GM18873 (cell line): ENCODE results near the gene PODXL2.
"Not testable (repeated sequence)": the region's sequence is repeated elsewhere in the genome, so short reads cannot be mapped to it uniquely, and the experiment has no call there.

Source experiments
- ATAC-seq: cut with Tn5 transposase; IDR thresholded peaks from one replicate; pipeline ENCODE4 v1.9.1; 2021; ENCODE audit warnings: mild to moderate bottlenecking, moderate library complexity, moderate number of reproducible peaks; ENCODE audit not compliant: unreplicated experiment, low FRiP score

PODXL2 gene

GRCh38 chr3:127700406-127700805 lies 71.4 kb downstream of the PODXL2 start:
- ATAC-seq: no peak

DNA sequence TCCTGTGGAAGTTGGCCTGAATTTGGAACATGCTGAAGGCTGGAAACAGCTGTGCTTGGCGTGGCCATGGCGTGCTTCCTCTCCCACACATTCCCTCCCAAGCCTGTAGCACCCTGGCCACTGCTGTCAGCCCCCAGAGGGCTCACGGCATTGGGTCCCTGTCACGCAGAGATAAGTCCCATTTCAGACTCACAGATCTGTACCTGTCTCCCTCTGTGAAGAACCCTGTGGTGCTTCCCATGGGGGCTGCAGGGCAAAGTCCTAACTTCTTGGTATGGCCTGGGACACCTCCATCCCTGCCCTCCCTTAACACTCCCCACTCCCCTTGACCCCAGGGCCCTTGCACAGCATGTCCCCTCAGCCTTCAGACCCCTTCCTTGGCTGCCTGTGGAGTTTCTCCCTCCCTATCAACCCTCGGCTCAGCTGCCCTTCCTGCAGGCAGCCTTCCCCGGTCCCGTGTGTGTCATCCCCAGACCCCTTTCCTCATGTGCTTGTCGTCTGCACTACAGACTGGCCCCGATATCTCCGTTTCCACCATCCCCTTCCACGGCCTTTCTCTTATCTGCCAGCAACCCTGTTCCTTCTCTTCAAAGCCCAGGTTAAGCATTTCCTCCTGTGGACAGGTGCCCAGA lies 72.4 kb downstream of the PODXL2 start:
- no peak for ATAC-seq

DNA sequence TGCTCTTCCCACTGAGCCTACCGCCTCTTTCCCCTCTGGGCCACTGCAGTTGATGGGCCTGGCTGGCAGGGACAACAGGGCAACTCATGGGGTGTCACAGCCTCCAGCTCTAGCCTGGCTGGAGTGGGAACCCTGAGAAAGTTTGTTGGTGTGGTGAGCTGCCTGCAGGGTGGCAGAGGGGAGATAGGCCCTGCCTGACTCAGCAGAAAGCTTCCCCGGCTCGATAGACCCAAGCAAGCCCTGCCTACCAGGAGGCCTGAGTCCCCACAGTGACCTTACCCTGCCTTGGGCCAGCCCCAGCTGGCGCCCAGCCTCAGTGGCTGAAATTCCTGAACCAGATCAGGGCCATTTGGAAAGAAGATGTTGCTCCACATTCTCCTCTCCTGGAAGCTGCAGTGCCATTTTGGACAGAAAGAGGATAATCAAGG lies 73.2 kb downstream of the PODXL2 start:
- ATAC-seq: no peak

- not testable (repeated sequence) for ATAC-seq
Observed at GRCh38 chr3:127704840-127705239, 75.9 kb downstream of the PODXL2 start.

DNA sequence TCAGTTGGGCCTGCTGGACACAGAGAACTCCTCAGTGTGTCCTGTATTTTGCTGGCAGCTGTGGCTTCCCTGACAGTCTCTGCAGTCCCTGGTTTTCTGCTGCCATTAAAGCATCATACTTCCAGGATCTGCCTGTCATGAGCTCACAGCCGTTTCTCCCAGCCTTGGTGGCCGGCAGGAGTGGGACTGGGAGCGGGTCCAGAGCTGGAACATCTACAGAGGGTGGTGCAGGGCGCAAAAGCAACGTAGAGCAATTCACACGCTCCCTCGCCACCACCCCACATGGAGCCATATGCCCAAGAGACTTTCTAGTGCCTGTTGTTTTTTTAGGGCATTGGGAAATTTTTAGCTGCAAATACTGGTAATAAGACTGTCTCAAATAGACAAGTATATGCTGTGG lies 77.3 kb downstream of the PODXL2 start:
- ATAC-seq: no peak

DNA sequence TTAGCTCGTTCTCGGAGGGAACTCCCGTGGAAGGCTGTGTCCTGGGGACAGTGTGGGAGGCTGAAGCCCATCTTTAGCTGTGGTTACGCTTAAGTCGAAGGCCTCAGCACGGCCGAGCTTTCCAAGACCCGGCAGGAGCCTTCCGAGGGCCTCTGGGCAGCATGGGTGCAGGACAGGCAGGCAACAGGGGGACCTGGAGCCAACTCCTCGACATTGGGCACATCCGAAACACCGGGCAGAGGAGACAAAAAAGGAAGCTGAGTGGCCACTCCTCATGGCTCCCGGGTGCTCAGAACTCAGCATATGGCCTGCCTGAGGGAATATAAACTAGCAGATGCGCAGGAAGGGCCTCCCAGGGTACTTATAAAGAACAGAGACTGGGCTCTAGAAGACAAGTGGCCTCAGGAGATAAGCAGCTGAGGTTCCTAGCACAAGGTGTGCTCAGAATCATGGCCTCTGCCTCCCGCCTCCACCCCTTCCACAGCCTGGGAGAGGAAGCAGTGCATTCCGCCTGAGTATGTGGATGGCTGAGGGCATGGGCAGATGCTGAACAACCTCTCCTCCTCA lies 77.9 kb downstream of the PODXL2 start:
- ATAC-seq: no peak

GRCh38 chr3:127707851-127708411 lies 78.9 kb downstream of the PODXL2 start:
- no peak for ATAC-seq

GRCh38 chr3:127708837-127709236 lies 79.9 kb downstream of the PODXL2 start:
- no peak for ATAC-seq

DNA sequence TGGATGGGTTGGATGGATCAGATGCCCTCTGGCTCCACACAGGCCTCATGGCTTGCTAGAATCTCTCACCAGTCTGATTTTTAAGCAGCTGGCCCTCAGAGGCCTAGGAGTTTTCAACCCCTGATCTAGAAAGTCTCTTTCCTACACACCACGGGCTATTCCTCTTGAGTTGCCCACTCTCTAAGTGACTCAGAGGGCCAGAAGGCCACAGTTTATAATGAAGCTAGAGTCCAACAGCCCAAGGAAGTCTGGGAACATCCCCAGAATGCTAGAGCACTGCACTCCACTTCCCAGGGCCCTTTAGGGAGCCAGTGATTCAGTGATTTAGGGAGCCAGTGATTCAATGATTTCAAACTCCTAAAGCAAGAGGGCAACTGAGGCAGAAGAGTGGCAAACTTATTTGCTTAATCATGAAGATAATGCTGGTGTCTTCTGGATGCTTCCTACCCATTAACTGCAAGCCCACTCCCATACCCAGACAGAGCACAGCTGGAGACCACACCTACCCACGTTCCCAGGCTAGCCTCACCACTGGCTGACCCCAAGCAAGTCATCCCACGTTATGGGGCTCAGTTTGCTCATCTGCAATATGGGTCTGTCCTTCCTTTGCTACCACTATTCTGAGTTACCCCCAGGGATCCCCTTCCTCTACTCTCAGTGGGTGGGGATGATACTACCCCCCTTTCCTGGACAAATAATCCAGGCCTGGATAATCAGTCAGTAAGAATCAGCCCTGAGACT lies 80.5 kb downstream of the PODXL2 start:
- ATAC-seq: no peak

DNA sequence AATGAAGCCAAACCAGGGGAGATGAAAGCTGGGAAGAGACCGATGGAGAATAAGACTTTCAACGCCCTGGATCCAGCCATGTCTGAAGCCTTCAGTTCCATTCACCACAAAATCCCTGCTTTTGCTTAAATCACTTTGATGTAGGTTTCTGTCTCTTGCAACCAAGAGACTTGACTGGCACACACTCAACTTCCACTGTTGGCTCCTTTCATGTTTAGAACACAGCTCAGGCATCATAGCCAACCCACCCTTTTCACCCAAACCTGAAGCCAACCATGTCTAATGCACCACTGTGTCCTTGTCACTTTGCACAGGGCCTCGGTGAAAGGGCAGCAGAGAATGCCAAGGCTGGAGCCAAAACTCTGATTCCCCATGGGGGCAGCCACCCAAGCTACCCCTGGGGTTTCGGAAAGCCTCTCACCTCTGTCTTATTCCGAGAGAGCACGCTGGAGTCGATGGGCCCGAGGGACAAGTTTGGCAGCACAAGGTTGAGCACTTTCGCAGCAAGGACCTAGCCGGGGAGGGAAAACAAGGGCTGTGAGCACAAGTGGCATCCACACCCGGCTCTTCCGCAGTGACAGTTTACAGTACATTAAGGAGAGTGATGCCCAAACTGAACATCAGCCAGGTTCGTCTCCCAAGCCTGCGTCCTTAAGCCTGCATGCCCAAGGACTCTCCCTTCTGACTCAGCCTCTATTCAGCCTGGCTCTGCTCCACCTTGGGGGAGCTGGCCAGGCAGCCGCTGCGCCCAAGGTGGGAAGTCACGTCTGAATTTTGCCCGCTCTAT lies 81.4 kb downstream of the PODXL2 start:
- ATAC-seq: no peak

DNA sequence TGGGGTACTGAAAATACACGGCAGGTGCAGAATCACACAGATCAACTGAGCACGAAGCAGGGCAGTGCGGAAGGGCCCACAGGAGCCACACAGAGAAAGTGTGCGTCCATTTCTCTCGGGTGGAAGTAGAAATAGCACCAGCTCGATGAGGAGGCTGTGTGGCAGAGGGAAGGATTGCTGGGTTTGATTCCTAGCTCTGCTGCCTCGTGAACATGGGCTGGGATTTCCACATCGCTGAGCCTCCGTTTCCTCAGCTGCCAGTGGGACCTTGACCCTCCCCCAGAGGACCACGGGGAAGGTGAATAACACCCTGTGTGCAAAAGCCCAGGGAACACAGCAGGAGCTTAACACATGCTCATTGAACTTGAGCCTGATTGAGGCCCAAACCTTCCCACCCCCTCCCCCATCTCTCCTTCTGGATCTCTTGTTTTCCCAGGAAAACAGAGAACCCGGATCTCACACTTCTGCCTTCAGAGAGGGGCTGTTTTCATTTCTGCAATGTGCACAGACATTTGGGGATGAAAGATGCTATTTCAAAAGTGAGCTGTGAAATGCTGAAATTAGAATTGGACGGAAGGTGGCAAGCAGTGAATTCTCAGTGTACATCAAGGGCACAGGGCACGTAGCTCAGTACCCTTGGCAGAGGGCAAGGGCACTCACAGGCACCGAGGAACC lies 82.2 kb downstream of the PODXL2 start:
- no peak for ATAC-seq

DNA sequence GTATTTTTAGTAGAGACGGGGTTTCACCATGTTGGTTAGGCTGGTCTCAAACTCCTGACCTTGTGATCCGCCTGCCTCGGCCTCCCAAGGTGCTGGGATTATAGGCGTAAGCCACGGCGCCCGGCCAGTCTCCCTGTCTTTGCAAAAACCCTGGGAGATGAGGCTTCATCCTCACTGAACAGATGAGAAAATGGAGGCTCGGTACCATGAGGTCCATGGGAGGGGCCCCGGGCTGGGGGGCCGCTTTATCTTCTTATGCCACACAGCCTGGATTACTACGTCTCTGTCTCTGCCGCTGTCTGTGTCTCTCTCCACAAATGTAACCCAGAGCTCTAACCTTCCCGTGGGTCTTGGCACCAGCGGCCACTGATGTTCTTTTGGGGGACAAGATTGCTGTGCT lies 82.9 kb downstream of the PODXL2 start:
- no peak for ATAC-seq

DNA sequence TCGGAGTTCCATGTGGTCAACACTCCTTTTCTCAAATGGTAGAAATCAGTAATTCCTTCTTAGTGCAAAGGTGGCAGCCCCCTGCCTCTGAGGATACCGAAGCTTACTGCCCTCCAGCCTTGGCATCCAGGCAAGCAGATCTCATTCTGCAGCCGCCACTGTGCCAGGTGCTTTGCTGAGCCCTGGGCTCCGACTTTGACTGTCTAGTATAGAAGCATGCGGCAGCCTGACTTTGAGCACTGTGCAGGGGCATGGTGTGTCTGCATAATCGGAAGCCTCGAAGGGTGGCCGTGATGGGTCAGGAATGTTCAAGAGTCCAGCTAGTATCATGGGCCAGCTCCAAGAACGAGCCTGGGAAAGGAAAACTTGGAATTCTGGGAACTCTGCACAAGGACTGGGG lies 83.5 kb downstream of the PODXL2 start:
- no peak for ATAC-seq

GRCh38 chr3:127712881-127713771 lies 84.1 kb downstream of the PODXL2 start:
- ATAC-seq: no peak

DNA sequence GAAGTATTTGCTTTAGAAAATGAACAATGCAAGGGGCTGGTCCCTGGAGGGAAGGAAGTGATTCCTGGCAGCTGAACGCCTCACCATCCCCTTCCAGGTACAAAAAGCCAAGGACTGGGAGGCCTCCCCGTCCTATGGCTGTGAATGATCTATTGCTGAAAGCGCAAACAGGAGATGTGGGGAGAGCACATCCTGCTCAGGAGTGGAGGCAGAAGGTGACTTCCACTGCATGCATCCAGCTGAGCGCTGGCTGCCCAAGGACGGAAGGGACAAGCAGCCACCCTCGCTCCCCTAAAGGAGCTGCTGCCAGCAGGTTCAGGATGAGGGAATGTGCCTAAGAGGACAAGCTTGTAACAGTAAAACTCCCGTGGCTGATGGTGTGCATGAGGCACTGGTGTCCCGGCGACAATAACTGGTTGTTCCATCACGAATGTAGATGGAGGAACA lies 85.2 kb downstream of the PODXL2 start:
- ATAC-seq: no peak

DNA sequence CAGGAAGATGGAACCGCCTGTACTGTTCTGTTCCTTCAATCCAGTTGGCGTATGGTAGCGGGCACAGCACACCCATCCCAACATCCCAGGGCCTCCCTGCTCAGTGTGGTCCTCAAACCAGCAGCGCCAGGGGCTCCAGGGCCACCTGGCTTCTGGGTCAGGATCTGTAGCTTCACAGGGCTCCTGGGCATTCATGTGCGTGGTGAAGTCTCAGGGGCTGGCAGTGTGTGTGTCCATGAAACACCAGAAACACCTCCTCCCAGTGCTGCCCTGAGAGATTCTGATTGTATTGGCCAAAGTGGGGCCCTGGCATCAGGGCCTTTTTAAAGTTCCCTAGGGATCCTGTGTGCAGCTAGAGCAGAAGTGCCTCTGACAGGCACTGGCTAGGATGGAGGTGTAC lies 85.9 kb downstream of the PODXL2 start:
- ATAC-seq: no peak

GRCh38 chr3:127715532-127715931 lies 86.5 kb downstream of the PODXL2 start:
- no peak for ATAC-seq

GRCh38 chr3:127716384-127716783 lies 87.4 kb downstream of the PODXL2 start:
- no peak for ATAC-seq
